ENCODE results near the gene NUP93.

Gene NUP93

GRCh38 chr16:56774016-56774680 is 44.2 kb downstream of the NUP93 start:
- Histone ChIP-seq H3K4me1 (ENCODE audit: control insufficient read depth in 2 of 2, insufficient read depth in 2 of 2, low read length in 2 of 2) (peaks cover 0 to 10% of the 10 kb centered on the region in 2 donors), H3K36me3 (ENCODE audit: control insufficient read depth in 2 of 2, insufficient read depth in 2 of 2, low read length in 2 of 2) (no peaks in the 10 kb centered on the region), H3K27me3 (ENCODE audit: control insufficient read depth in 2 of 2, insufficient read depth in 2 of 2, low read length in 2 of 2) (no peaks in the 10 kb centered on the region), H3K9ac (ENCODE audit: low read depth in 1 of 2, low read length in 2 of 2) (no peak overlapping the region), H3K27ac (ENCODE audit: low read depth in 2 of 2, low read length in 2 of 2) (no peak overlapping the region), H3K9me3 (ENCODE audit: control insufficient read depth in 2 of 2, low read length in 2 of 2) (no peaks in the 10 kb centered on the region), H3K4me3 (ENCODE audit: low read length in 2 of 2) (no peak overlapping the region)

- no peaks in the 10 kb centered on the region for H3K36me3 ChIP-seq (ENCODE audit: control insufficient read depth in 2 of 2, insufficient read depth in 2 of 2, low read length in 2 of 2)
- H3K9me3 ChIP-seq (ENCODE audit: control insufficient read depth in 2 of 2, low read length in 2 of 2) = no peaks in the 10 kb centered on the region
- no peak overlapping the region for H3K4me3 ChIP-seq (ENCODE audit: low read length in 2 of 2)
- H3K9ac ChIP-seq (ENCODE audit: low read depth in 1 of 2, low read length in 2 of 2) = no peak overlapping the region
- no peaks in the 10 kb centered on the region for H3K27me3 ChIP-seq (ENCODE audit: control insufficient read depth in 2 of 2, insufficient read depth in 2 of 2, low read length in 2 of 2)
- no peak overlapping the region for H3K27ac ChIP-seq (ENCODE audit: low read depth in 2 of 2, low read length in 2 of 2)
- H3K4me1 ChIP-seq (ENCODE audit: control insufficient read depth in 2 of 2, insufficient read depth in 2 of 2, low read length in 2 of 2) = no peaks in the 10 kb centered on the region
These were observed 45.2 kb downstream of the NUP93 start for GRCh38 chr16:56775162-56775561.

GRCh38 chr16:56776562-56776961 is 46.6 kb downstream of the NUP93 start:
- Histone ChIP-seq H3K4me1 (ENCODE audit: control insufficient read depth in 2 of 2, insufficient read depth in 2 of 2, low read length in 2 of 2) (no peaks in the 10 kb centered on the region), H3K9me3 (ENCODE audit: control insufficient read depth in 2 of 2, low read length in 2 of 2) (no peaks in the 10 kb centered on the region), H3K27ac (ENCODE audit: low read depth in 2 of 2, low read length in 2 of 2) (no peak overlapping the region), H3K27me3 (ENCODE audit: control insufficient read depth in 2 of 2, insufficient read depth in 2 of 2, low read length in 2 of 2) (no peaks in the 10 kb centered on the region), H3K4me3 (ENCODE audit: low read length in 2 of 2) (no peak overlapping the region), H3K36me3 (ENCODE audit: control insufficient read depth in 2 of 2, insufficient read depth in 2 of 2, low read length in 2 of 2) (no peaks in the 10 kb centered on the region), H3K9ac (ENCODE audit: low read depth in 1 of 2, low read length in 2 of 2) (no peak overlapping the region)

GRCh38 chr16:56777001-56777400 is 47.1 kb downstream of the NUP93 start:
- H3K9ac ChIP-seq (ENCODE audit: low read depth in 1 of 2, low read length in 2 of 2) = no peak overlapping the region
- H3K27me3 ChIP-seq (ENCODE audit: control insufficient read depth in 2 of 2, insufficient read depth in 2 of 2, low read length in 2 of 2) = no peaks in the 10 kb centered on the region
- H3K4me3 ChIP-seq (ENCODE audit: low read length in 2 of 2) = no peak overlapping the region
- H3K36me3 ChIP-seq (ENCODE audit: control insufficient read depth in 2 of 2, insufficient read depth in 2 of 2, low read length in 2 of 2) = no peaks in the 10 kb centered on the region
- no peaks in the 10 kb centered on the region for H3K9me3 ChIP-seq (ENCODE audit: control insufficient read depth in 2 of 2, low read length in 2 of 2)
- no peaks in the 10 kb centered on the region for H3K4me1 ChIP-seq (ENCODE audit: control insufficient read depth in 2 of 2, insufficient read depth in 2 of 2, low read length in 2 of 2)
- no peak overlapping the region for H3K27ac ChIP-seq (ENCODE audit: low read depth in 2 of 2, low read length in 2 of 2)

GRCh38 chr16:56777482-56777881 is 47.6 kb downstream of the NUP93 start:
- no peaks in the 10 kb centered on the region for H3K9me3 ChIP-seq (ENCODE audit: control insufficient read depth in 2 of 2, low read length in 2 of 2)
- H3K9ac ChIP-seq (ENCODE audit: low read depth in 1 of 2, low read length in 2 of 2) = no peak overlapping the region

GRCh38 chr16:56779906-56780305 is 50.0 kb downstream of the NUP93 start:
- no peak overlapping the region for H3K4me3 ChIP-seq (ENCODE audit: low read length in 2 of 2)
- no peaks in the 10 kb centered on the region for H3K4me1 ChIP-seq (ENCODE audit: control insufficient read depth in 2 of 2, insufficient read depth in 2 of 2, low read length in 2 of 2)
- H3K9ac ChIP-seq (ENCODE audit: low read depth in 1 of 2, low read length in 2 of 2) = no peak overlapping the region
- no peak overlapping the region for H3K27ac ChIP-seq (ENCODE audit: low read depth in 2 of 2, low read length in 2 of 2)
- H3K36me3 ChIP-seq (ENCODE audit: control insufficient read depth in 2 of 2, insufficient read depth in 2 of 2, low read length in 2 of 2) = no peaks in the 10 kb centered on the region
- no peaks in the 10 kb centered on the region for H3K27me3 ChIP-seq (ENCODE audit: control insufficient read depth in 2 of 2, insufficient read depth in 2 of 2, low read length in 2 of 2)
- H3K9me3 ChIP-seq (ENCODE audit: control insufficient read depth in 2 of 2, low read length in 2 of 2) = no peaks in the 10 kb centered on the region

More at GRCh38 chr16:56777482-56777881, 47.6 kb downstream of the NUP93 start:
- Histone ChIP-seq H3K27me3 (ENCODE audit: control insufficient read depth in 2 of 2, insufficient read depth in 2 of 2, low read length in 2 of 2) (no peaks in the 10 kb centered on the region), H3K36me3 (ENCODE audit: control insufficient read depth in 2 of 2, insufficient read depth in 2 of 2, low read length in 2 of 2) (no peaks in the 10 kb centered on the region), H3K4me3 (ENCODE audit: low read length in 2 of 2) (no peak overlapping the region), H3K27ac (ENCODE audit: low read depth in 2 of 2, low read length in 2 of 2) (no peak overlapping the region), H3K4me1 (ENCODE audit: control insufficient read depth in 2 of 2, insufficient read depth in 2 of 2, low read length in 2 of 2) (no peaks in the 10 kb centered on the region)

- no peaks in the 10 kb centered on the region for H3K4me1 ChIP-seq (ENCODE audit: control insufficient read depth in 2 of 2, insufficient read depth in 2 of 2, low read length in 2 of 2)
- no peaks in the 10 kb centered on the region for H3K27me3 ChIP-seq (ENCODE audit: control insufficient read depth in 2 of 2, insufficient read depth in 2 of 2, low read length in 2 of 2)
- H3K4me3 ChIP-seq (ENCODE audit: low read length in 2 of 2) = no peak overlapping the region
- no peak overlapping the region for H3K9ac ChIP-seq (ENCODE audit: low read depth in 1 of 2, low read length in 2 of 2)
- H3K36me3 ChIP-seq (ENCODE audit: control insufficient read depth in 2 of 2, insufficient read depth in 2 of 2, low read length in 2 of 2) = no peaks in the 10 kb centered on the region
- H3K9me3 ChIP-seq (ENCODE audit: control insufficient read depth in 2 of 2, low read length in 2 of 2) = no peaks in the 10 kb centered on the region
- H3K27ac ChIP-seq (ENCODE audit: low read depth in 2 of 2, low read length in 2 of 2) = no peak overlapping the region
These were observed 50.7 kb downstream of the NUP93 start for GRCh38 chr16:56780646-56781045.

GRCh38 chr16:56781528-56781961 is 51.6 kb downstream of the NUP93 start:
- H3K9me3 ChIP-seq (ENCODE audit: control insufficient read depth in 2 of 2, low read length in 2 of 2) = no peaks in the 10 kb centered on the region
- H3K4me3 ChIP-seq (ENCODE audit: low read length in 2 of 2) = no peak overlapping the region
- no peaks in the 10 kb centered on the region for H3K4me1 ChIP-seq (ENCODE audit: control insufficient read depth in 2 of 2, insufficient read depth in 2 of 2, low read length in 2 of 2)
- no peaks in the 10 kb centered on the region for H3K36me3 ChIP-seq (ENCODE audit: control insufficient read depth in 2 of 2, insufficient read depth in 2 of 2, low read length in 2 of 2)
- H3K27ac ChIP-seq (ENCODE audit: low read depth in 2 of 2, low read length in 2 of 2) = no peak overlapping the region
- no peak overlapping the region for H3K9ac ChIP-seq (ENCODE audit: low read depth in 1 of 2, low read length in 2 of 2)
- H3K27me3 ChIP-seq (ENCODE audit: control insufficient read depth in 2 of 2, insufficient read depth in 2 of 2, low read length in 2 of 2) = no peaks in the 10 kb centered on the region

- Histone ChIP-seq H3K9me3 (ENCODE audit: control insufficient read depth in 2 of 2, low read length in 2 of 2) (no peaks in the 10 kb centered on the region), H3K9ac (ENCODE audit: low read depth in 1 of 2, low read length in 2 of 2) (no peak overlapping the region), H3K4me1 (ENCODE audit: control insufficient read depth in 2 of 2, insufficient read depth in 2 of 2, low read length in 2 of 2) (no peaks in the 10 kb centered on the region), H3K4me3 (ENCODE audit: low read length in 2 of 2) (no peak overlapping the region), H3K36me3 (ENCODE audit: control insufficient read depth in 2 of 2, insufficient read depth in 2 of 2, low read length in 2 of 2) (no peaks in the 10 kb centered on the region), H3K27me3 (ENCODE audit: control insufficient read depth in 2 of 2, insufficient read depth in 2 of 2, low read length in 2 of 2) (no peaks in the 10 kb centered on the region), H3K27ac (ENCODE audit: low read depth in 2 of 2, low read length in 2 of 2) (no peak overlapping the region)
These were observed 53.4 kb downstream of the NUP93 start for GRCh38 chr16:56783344-56783743.

GRCh38 chr16:56785317-56785716 is 55.4 kb downstream of the NUP93 start:
- H3K36me3 ChIP-seq (ENCODE audit: control insufficient read depth in 2 of 2, insufficient read depth in 2 of 2, low read length in 2 of 2) = no peaks in the 10 kb centered on the region
- no peaks in the 10 kb centered on the region for H3K4me1 ChIP-seq (ENCODE audit: control insufficient read depth in 2 of 2, insufficient read depth in 2 of 2, low read length in 2 of 2)
- no peak overlapping the region for H3K27ac ChIP-seq (ENCODE audit: low read depth in 2 of 2, low read length in 2 of 2)
- no peak overlapping the region for H3K9ac ChIP-seq (ENCODE audit: low read depth in 1 of 2, low read length in 2 of 2)
- no peaks in the 10 kb centered on the region for H3K27me3 ChIP-seq (ENCODE audit: control insufficient read depth in 2 of 2, insufficient read depth in 2 of 2, low read length in 2 of 2)
- H3K4me3 ChIP-seq (ENCODE audit: low read length in 2 of 2) = no peak overlapping the region
- H3K9me3 ChIP-seq (ENCODE audit: control insufficient read depth in 2 of 2, low read length in 2 of 2) = no peaks in the 10 kb centered on the region

Measured in mucosa of rectum (tissue), 2 donors.